ENCODE measurements around the gene HSDL1.

DNA sequence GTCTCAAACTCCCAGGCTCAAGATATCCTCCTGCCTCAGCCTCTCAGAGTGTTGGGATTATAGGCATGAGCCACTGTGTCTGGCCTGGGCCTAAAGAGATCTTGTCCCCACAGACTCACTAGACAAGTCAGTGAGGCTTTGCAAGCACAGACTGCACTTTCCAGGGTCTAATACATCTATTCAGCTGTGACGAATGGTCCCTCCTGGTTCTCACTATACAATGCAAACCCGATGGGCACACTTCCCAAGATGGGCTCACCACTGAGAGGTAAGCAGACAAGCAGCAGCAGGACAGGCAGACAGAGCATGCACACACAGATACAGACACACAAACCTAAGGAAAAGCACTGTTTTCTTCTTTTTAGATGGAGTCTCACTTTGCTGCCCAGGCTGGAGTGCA lies 37.1 kb downstream of the HSDL1 start:
- TF ChIP-seq, protein P1, sequence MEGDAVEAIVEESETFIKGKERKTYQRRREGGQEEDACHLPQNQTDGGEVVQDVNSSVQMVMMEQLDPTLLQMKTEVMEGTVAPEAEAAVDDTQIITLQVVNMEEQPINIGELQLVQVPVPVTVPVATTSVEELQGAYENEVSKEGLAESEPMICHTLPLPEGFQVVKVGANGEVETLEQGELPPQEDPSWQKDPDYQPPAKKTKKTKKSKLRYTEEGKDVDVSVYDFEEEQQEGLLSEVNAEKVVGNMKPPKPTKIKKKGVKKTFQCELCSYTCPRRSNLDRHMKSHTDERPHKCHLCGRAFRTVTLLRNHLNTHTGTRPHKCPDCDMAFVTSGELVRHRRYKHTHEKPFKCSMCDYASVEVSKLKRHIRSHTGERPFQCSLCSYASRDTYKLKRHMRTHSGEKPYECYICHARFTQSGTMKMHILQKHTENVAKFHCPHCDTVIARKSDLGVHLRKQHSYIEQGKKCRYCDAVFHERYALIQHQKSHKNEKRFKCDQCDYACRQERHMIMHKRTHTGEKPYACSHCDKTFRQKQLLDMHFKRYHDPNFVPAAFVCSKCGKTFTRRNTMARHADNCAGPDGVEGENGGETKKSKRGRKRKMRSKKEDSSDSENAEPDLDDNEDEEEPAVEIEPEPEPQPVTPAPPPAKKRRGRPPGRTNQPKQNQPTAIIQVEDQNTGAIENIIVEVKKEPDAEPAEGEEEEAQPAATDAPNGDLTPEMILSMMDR (IDR thresholded peaks at IDR 0.05) = no peak
- TF ChIP-seq EP300 (IDR thresholded peaks at IDR 0.05) (no peak), POLR2A (IDR thresholded peaks at IDR 0.05) (no peak)

All from tibial nerve (tissue), 4 donors.